HEK293T (cell line): ENCODE data around the gene BRD2.

Source experiments
- CTCF ChIA-PET: fragments of 350-600 bp; formaldehyde crosslinking; extraction: SDS; loops from one replicate; lab custom pipeline; 2021; ENCODE audit warnings: antibody characterized with exemption, inconsistent platforms; lab: Yijun Ruan, JAX
- POLR2A ChIA-PET: fragments of 350-600 bp; formaldehyde crosslinking; extraction: SDS; loops from one replicate; lab custom pipeline; 2020; ENCODE audit warnings: antibody characterized with exemption, inconsistent platforms; lab: Yijun Ruan, JAX
- DNase-seq: peaks from one replicate; pipeline ENCODE4 v3.0.0; 2012; ENCODE audit warnings: mixed read lengths; ENCODE audit errors: extremely low spot score
- ARNT ChIP-seq: fragments of 450-650 bp; IDR thresholded peaks from 2 replicates; pipeline ENCODE4 v1.6.1; 2017; ENCODE audit warnings: mild to moderate bottlenecking
- BHLHE40 ChIP-seq: fragments of 450-650 bp; IDR thresholded peaks from 2 replicates; pipeline ENCODE4 v1.6.1; 2016; ENCODE audit warnings: mild to moderate bottlenecking, moderate library complexity, borderline replicate concordance
- CTBP1 ChIP-seq: fragments of 450-650 bp; IDR thresholded peaks from 2 replicates; pipeline ENCODE4 v1.6.1; 2016; ENCODE audit warnings: borderline replicate concordance
- ELF4 ChIP-seq: fragments of 450-650 bp; IDR thresholded peaks from 2 replicates; pipeline ENCODE4 v1.6.1; 2017; ENCODE audit warnings: antibody characterized with exemption
- FOXA1 ChIP-seq: fragments of 450-650 bp; IDR thresholded peaks from 2 replicates; pipeline ENCODE4 v1.6.1; 2016; ENCODE audit warnings: mild to moderate bottlenecking
- FOXK2 ChIP-seq: fragments of 450-650 bp; IDR thresholded peaks from 2 replicates; pipeline ENCODE4 v1.6.1; 2016; ENCODE audit warnings: mild to moderate bottlenecking
- FOXM1 ChIP-seq: fragments of 450-650 bp; IDR thresholded peaks from 2 replicates; pipeline ENCODE4 v1.6.1; 2017; ENCODE audit warnings: mild to moderate bottlenecking, borderline replicate concordance
- HDGF ChIP-seq: fragments of 450-650 bp; IDR thresholded peaks from 2 replicates; pipeline ENCODE4 v1.6.1; 2017; ENCODE audit warnings: antibody characterized with exemption, borderline replicate concordance
- L3MBTL2 ChIP-seq: fragments of 450-650 bp; conservative IDR thresholded peaks from 2 replicates; pipeline ENCODE4 v1.6.1; 2016; ENCODE audit warnings: mild to moderate bottlenecking
- LEF1 ChIP-seq: fragments of 450-650 bp; IDR thresholded peaks from 2 replicates; pipeline ENCODE4 v1.6.1; 2017; ENCODE audit warnings: mild to moderate bottlenecking, borderline replicate concordance
- NFRKB ChIP-seq: fragments of 450-650 bp; IDR thresholded peaks from 2 replicates; pipeline ENCODE4 v1.6.1; 2016; ENCODE audit warnings: mild to moderate bottlenecking, moderate library complexity
- PKNOX1 ChIP-seq: fragments of 450-650 bp; IDR thresholded peaks from 2 replicates; pipeline ENCODE4 v1.6.1; 2016
- SP1 ChIP-seq: fragments of 450-650 bp; IDR thresholded peaks from 2 replicates; pipeline ENCODE4 v1.6.1; 2017
- SUZ12 ChIP-seq: fragments of 450-650 bp; IDR thresholded peaks from 2 replicates; pipeline ENCODE4 v1.6.1; 2016; ENCODE audit warnings: mild to moderate bottlenecking
- TARDBP ChIP-seq: fragments of 450-650 bp; IDR thresholded peaks from 2 replicates; pipeline ENCODE4 v1.6.1; 2016
- ZNF384 ChIP-seq: fragments of 450-650 bp; IDR thresholded peaks from 2 replicates; pipeline ENCODE4 v1.6.1; 2016

Gene BRD2

GRCh38 chr6:32974541-32975308, 6.3 kb downstream of the BRD2 start:
- ChIA-PET POLR2A (interaction anchor here (5.4 to 10.4 kb wide), 4 partner anchors 7 to 81 kb away, joined by 113 to 369 read pairs (median 187); partner anchors contain the start of genes HLA-DMA and HLA-DMB), CTCF (interaction anchor here (2.2 kb wide), 1 partner anchor 10 kb away, joined by 19 read pairs; no protein-coding TSS in a partner anchor)
- DNase-seq, result no peak
- 0 out of 2 replicates have a peak, but pooled peaks have one; percentile 14 for TF ChIP-seq TARDBP
- TF ChIP-seq LEF1, result no peak

- TF ChIP-seq SP1, result no peak
- TF ChIP-seq FOXA1, result no peak
- TF ChIP-seq SUZ12, result no peak
- TF ChIP-seq TARDBP, result no peak
- TF ChIP-seq ELF4, result no peak
- TF ChIP-seq PKNOX1, result no peak
- no peak for TF ChIP-seq NFRKB
- TF ChIP-seq ZNF384, result no peak
- TF ChIP-seq FOXK2, result no peak
- TF ChIP-seq FOXM1, result no peak
- no peak for TF ChIP-seq BHLHE40
- TF ChIP-seq L3MBTL2, result no peak
- TF ChIP-seq ARNT, result no peak
- TF ChIP-seq CTBP1, result no peak
- TF ChIP-seq HDGF, result no peak
- TF ChIP-seq LEF1, result no peak
- CTCF ChIA-PET, result interaction anchor here (1.5 kb wide), 1 partner anchor 9 kb away, joined by 7 read pairs; no protein-coding TSS in a partner anchor
- POLR2A ChIA-PET, result interaction anchor here (9.1 kb wide), 1 partner anchor 6 kb away, joined by 369 read pairs; no protein-coding TSS in a partner anchor
- no peak for DNase-seq
These were observed 7.5 kb downstream of the BRD2 start for GRCh38 chr6:32975886-32976285.

GRCh38 chr6:32976334-32977069, 8.1 kb downstream of the BRD2 start:
- TF ChIP-seq L3MBTL2, result no peak
- no peak for TF ChIP-seq LEF1
- no peak for TF ChIP-seq CTBP1
- no peak for TF ChIP-seq FOXA1
- no peak for TF ChIP-seq PKNOX1
- no peak for TF ChIP-seq SUZ12
- no peak for TF ChIP-seq ZNF384
- no peak for TF ChIP-seq FOXM1
- TF ChIP-seq FOXK2, result no peak
- TF ChIP-seq BHLHE40, result no peak
- TF ChIP-seq ELF4, result no peak
- TF ChIP-seq HDGF, result no peak
- TF ChIP-seq NFRKB, result no peak
- TF ChIP-seq SP1, result no peak
- TF ChIP-seq ARNT, result no peak
- TF ChIP-seq TARDBP, result no peak
- POLR2A ChIA-PET, result no interaction called here
- CTCF ChIA-PET, result interaction anchor here (1.5 kb wide), 1 partner anchor 8 kb away, joined by 7 read pairs; no protein-coding TSS in a partner anchor

GRCh38 chr6:32977272-32977952, 9.0 kb downstream of the BRD2 start:
- CTCF ChIA-PET, result no interaction called here
- no peak for TF ChIP-seq FOXA1
- no peak for TF ChIP-seq HDGF
- POLR2A ChIA-PET, result interaction anchor here (10.0 kb wide), 1 partner anchor 6 kb away, joined by 369 read pairs; the partner anchor contains the start of gene BRD2
- DNase-seq, result no peak

More at GRCh38 chr6:32976334-32977069, 8.1 kb downstream of the BRD2 start:
- no peak for DNase-seq

- CTCF ChIA-PET, result no interaction called here
- POLR2A ChIA-PET, result interaction anchor here (10.0 kb wide), 1 partner anchor 7 kb away, joined by 369 read pairs; the partner anchor contains the start of gene BRD2
- no peak for TF ChIP-seq TARDBP
- no peak for TF ChIP-seq LEF1
- no peak for TF ChIP-seq BHLHE40
- TF ChIP-seq L3MBTL2, result no peak
- TF ChIP-seq FOXA1, result no peak
- no peak for DNase-seq
These were observed 9.5 kb downstream of the BRD2 start for GRCh38 chr6:32977953-32978324.
